ENCODE measurements around the gene ANKH.
"Not testable (repeated sequence)": the region's sequence is repeated elsewhere in the genome, so short reads cannot be mapped to it uniquely, and the experiment has no call there.

ANKH gene

GRCh38 chr5:14882658-14883580 is 11.3 kb upstream of the ANKH start:
- no peak for DNase-seq (ENCODE audit: low read depth, low spot score)

- no peak for DNase-seq (ENCODE audit: low read depth, low spot score)
These were observed 10.2 kb upstream of the ANKH start for GRCh38 chr5:14881826-14882225.

GRCh38 chr5:14880688-14881087 is 9.1 kb upstream of the ANKH start:
- DNase-seq (ENCODE audit: low read depth, low spot score), result no peak

- no peak for DNase-seq (ENCODE audit: low read depth, low spot score)
These were observed 8.5 kb upstream of the ANKH start for GRCh38 chr5:14879937-14880589.

DNA sequence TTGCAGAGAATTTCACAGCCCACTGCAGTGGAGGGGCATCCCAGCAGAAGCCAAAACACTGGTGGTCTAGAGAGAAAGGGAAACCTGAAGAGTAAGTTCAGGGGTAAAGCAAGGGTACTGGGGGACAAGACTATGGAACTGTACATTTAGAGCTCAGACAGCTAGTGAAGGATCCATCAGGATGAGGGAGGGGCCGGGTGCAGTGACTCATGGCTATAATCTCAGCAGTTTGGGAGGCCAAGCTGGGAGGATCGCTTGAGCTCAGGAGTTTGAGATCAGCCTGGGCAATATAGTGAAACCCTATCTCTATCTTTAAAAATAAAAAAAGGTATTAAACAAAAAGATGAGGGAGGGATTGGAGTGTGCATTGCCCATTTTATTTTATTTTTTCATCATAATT is 7.8 kb upstream of the ANKH start:
- no peak for DNase-seq (ENCODE audit: low read depth, low spot score)

DNA sequence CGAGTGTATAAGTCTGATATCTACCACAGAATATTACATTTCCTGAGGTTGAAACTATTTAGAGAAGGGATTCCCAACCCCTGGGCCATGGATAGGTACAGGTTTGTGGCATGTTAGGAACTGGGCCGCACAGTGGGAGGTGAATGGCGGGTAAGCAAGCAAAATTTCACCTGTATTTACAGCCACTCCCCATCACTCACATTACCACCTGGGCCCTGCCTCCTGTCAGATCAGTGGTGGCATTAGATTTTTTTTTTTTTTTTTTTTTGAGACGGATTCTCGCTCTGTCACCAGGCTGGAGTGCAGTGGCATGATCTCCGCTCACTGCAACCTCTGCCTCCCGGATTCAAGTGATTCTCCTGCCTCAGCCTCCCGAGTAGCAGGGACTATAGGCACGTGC is 6.6 kb upstream of the ANKH start:
- DNase-seq (ENCODE audit: low read depth, low spot score), result not testable (repeated sequence)

GRCh38 chr5:14876095-14876494 is 4.5 kb upstream of the ANKH start:
- DNase-seq (ENCODE audit: low read depth, low spot score), result no peak

- DNase-seq (ENCODE audit: low read depth, low spot score), result no peak
These were observed 2.2 kb upstream of the ANKH start for GRCh38 chr5:14873790-14874189.

DNA sequence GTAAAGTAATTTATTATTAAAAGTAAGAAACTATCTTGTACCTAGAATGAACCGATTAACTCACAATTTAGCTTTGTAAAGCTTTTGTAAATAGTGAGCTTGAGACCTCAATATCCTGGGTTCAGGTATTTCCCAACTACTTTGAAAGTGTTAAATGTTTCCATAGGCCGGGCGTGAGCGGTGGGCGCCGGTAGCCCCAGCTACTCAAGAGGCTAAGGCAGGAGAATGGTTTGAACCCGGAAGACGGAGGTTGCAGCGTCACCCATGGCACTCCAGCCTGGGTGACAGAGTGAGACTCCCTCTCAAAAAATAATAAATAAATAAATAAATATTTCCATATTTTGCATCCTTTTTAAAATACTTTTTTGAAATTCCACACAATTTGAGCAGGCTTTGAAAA is 1.5 kb upstream of the ANKH start:
- no peak for DNase-seq (ENCODE audit: low read depth, low spot score)

GRCh38 chr5:14872070-14872989 is 752 bp upstream of the ANKH start:
- DNase-seq (ENCODE audit: low read depth, low spot score), result no peak

- no peak for DNase-seq (ENCODE audit: low read depth, low spot score)
These were observed 1.0 kb downstream of the ANKH start for GRCh38 chr5:14870337-14871213.

- no peak for DNase-seq (ENCODE audit: low read depth, low spot score)
These were observed 1.9 kb downstream of the ANKH start for GRCh38 chr5:14869668-14870164.

DNA sequence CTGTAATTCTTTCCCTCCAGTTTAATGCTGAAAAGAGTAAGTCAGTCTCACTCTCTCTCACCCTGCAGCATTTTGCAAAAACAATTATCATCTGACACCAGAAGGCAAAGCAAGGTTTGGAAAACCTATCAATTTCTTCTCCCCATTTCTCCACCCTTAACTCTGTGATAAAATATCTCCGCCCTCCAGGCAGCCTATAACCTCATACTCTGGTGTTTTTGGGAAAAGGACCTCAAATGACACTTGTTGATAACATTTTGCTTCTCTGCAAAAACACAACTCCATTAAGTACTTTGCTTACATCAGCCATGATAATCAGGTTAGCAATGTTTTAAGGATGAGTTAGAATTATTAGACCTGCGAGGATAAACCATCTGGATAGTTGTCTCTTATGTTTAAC is 2.3 kb downstream of the ANKH start:
- no peak for DNase-seq (ENCODE audit: low read depth, low spot score)

DNA sequence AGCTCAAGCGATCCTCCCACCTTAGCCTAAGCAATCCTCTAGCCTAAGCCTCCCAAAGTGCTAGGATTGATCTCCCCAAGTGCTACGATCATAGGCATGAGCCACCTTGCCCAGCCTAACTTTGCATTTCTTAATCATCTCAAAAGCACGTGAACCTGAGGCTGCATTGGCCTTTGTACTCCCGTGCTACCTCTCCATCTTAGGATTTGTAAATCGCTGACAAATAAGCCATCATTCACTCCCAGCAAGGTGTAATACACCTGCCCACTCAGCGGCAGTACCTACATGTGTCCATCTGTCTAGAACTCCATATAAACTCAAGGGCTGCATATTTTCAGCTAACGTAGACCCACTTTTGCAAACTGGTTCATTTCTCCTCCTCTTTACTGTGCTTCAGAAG is 2.8 kb downstream of the ANKH start:
- DNase-seq (ENCODE audit: low read depth, low spot score), result no peak

- DNase-seq (ENCODE audit: low read depth, low spot score), result no peak
These were observed 7.3 kb downstream of the ANKH start for GRCh38 chr5:14864181-14864812.

- DNase-seq (ENCODE audit: low read depth, low spot score), result no peak
These were observed 8.5 kb downstream of the ANKH start for GRCh38 chr5:14863105-14863504.

DNA sequence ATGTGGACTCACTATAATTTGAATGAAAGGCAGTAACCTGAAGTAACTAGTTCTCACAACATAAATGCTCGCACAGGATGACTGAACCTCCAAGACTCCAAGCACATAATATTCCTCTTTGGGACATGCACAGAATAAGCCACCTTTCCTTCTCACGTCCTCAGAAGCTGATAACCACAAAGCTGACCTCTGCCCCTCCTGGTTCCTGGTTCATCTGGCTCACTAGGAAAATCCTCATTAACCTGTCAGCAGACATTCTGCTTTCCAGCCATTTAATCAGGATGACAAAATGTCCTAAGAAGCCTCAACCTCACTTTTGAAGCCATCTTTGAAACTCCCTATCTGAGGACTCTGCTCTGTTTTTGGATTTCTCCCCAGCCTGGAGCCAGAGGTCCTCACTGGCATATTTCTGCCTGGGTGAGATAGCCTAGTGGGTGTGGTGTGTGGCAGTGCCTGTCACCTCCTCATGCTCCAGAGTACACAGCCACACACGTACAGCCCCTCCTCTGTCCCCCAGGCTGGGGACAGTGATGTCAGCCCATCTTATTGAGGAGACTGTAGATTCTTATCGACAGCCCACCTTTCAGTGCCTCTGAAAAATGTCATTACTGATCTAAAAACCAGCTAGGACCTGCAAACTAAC is 10.3 kb downstream of the ANKH start:
- DNase-seq (ENCODE audit: low read depth, low spot score), result no peak

GRCh38 chr5:14859980-14860379 is 11.6 kb downstream of the ANKH start:
- no peak for DNase-seq (ENCODE audit: low read depth, low spot score)

- DNase-seq (ENCODE audit: low read depth, low spot score), result no peak
These were observed 12.4 kb downstream of the ANKH start for GRCh38 chr5:14859150-14859549.

- no peak for DNase-seq (ENCODE audit: low read depth, low spot score)
These were observed 16.2 kb downstream of the ANKH start for GRCh38 chr5:14855366-14855765.

All from iPS DF 19.7 (cell line).